Mesenchymal stem cell (in vitro differentiated cells and primary cell): ENCODE measurements around the gene LRTM2.

Source experiments
- DNase-seq: peaks from one replicate; pipeline ENCODE4 v3.0.0-alpha.2; 2013
- H2AFZ ChIP-seq: one replicate; pipeline ENCODE4 v1.6.1; 2013; ENCODE audit warnings: low read depth, mild to moderate bottlenecking, control low read depth, inconsistent platforms, low read length, moderate library complexity
- H2AK5ac ChIP-seq: 2 replicates; pipeline ENCODE4 v1.6.1; 2013; ENCODE audit warnings: low read length, moderate library complexity, mild to moderate bottlenecking, inconsistent platforms; ENCODE audit not compliant: severe bottlenecking
- H2BK120ac ChIP-seq: one replicate; pipeline ENCODE4 v1.6.1; 2013; ENCODE audit warnings: low read depth, mild to moderate bottlenecking, inconsistent platforms, low read length, moderate library complexity
- H2BK12ac ChIP-seq, 2 experiments: one replicate each; pipeline ENCODE4 v1.6.1; 2013; ENCODE audit warnings: inconsistent platforms in 2 of 2, low read length in 2 of 2, mild to moderate bottlenecking in 2 of 2, moderate library complexity in 2 of 2, control low read depth in 1 of 2
- H2BK15ac ChIP-seq: one replicate; pipeline ENCODE4 v1.6.1; 2013; ENCODE audit warnings: mild to moderate bottlenecking, low read depth, inconsistent platforms; ENCODE audit not compliant: poor library complexity, severe bottlenecking
- H2BK5ac ChIP-seq: 2 replicates; pipeline ENCODE4 v1.6.1; 2013; ENCODE audit warnings: low read depth, mild to moderate bottlenecking, low read length, control low read depth, inconsistent platforms; ENCODE audit not compliant: poor library complexity, severe bottlenecking
- H3K14ac ChIP-seq, 2 experiments: one replicate each; pipeline ENCODE4 v1.6.1; 2013; ENCODE audit warnings: inconsistent platforms in 2 of 2, low read length in 2 of 2, control low read depth in 1 of 2, mild to moderate bottlenecking in 1 of 2, moderate library complexity in 1 of 2
- H3K18ac ChIP-seq, 2 experiments: one replicate each; pipeline ENCODE4 v1.6.1; 2013; ENCODE audit warnings: inconsistent platforms in 2 of 2, low read length in 2 of 2, control low read depth in 1 of 2, low read depth in 1 of 2, mild to moderate bottlenecking in 1 of 2
- H3K23ac ChIP-seq, 2 experiments: one replicate each; pipeline ENCODE4 v1.6.1; 2013; ENCODE audit warnings: inconsistent platforms in 2 of 2, low read length in 2 of 2, mild to moderate bottlenecking in 2 of 2, moderate library complexity in 2 of 2, control low read depth in 1 of 2
- H3K27ac ChIP-seq: 2 replicates; pipeline ENCODE4 v1.5.1; 2013; ENCODE audit warnings: mild to moderate bottlenecking, moderate library complexity, low read length, control low read depth, inconsistent platforms; ENCODE audit not compliant: poor library complexity, severe bottlenecking
- H3K27me3 ChIP-seq, 2 experiments: 2 replicates each; pipeline versions ENCODE4 v1.6.1 to v1.7.0; 2013; ENCODE audit warnings: low read length in 2 of 2, mild to moderate bottlenecking in 2 of 2, moderate library complexity in 2 of 2, control low read depth in 1 of 2, inconsistent platforms in 1 of 2; ENCODE audit not compliant: control insufficient read depth in 1 of 2, insufficient read depth in 1 of 2
- H3K36me3 ChIP-seq, 2 experiments: 2 replicates each; pipeline versions ENCODE4 v1.6.1 to v1.7.0; 2013; ENCODE audit warnings: low read length in 2 of 2, control low read depth in 1 of 2, inconsistent platforms in 1 of 2, low read depth in 1 of 2, mild to moderate bottlenecking in 1 of 2; ENCODE audit not compliant: insufficient read depth in 2 of 2, control insufficient read depth in 1 of 2
- H3K4ac ChIP-seq, 2 experiments: one replicate each; pipeline ENCODE4 v1.6.1; 2013; ENCODE audit warnings: inconsistent platforms in 2 of 2, low read length in 2 of 2, mild to moderate bottlenecking in 2 of 2, moderate library complexity in 2 of 2, control low read depth in 1 of 2, low read depth in 1 of 2
- H3K4me1 ChIP-seq: 2 replicates; pipeline ENCODE4 v1.6.1; 2013; ENCODE audit warnings: low read depth, low read length, control low read depth; ENCODE audit not compliant: control insufficient read depth, insufficient read depth
- H3K4me2 ChIP-seq: 2 replicates; pipeline ENCODE4 v1.6.1; 2013; ENCODE audit warnings: low read length, mild to moderate bottlenecking, inconsistent platforms; ENCODE audit not compliant: poor library complexity, severe bottlenecking
- H3K4me3 ChIP-seq, 2 experiments: 2 replicates each; pipeline versions ENCODE4 v1.5.1 to v1.7.0; 2013; ENCODE audit warnings: low read length in 2 of 2, mild to moderate bottlenecking in 2 of 2, control low read depth in 1 of 2, low read depth in 1 of 2; ENCODE audit not compliant: insufficient read depth in 1 of 2
- H3K79me1 ChIP-seq: replicated peaks from 2 replicates; pipeline ENCODE4 v1.6.1; 2013; ENCODE audit warnings: mild to moderate bottlenecking, control low read depth, low read length, inconsistent platforms; ENCODE audit not compliant: poor library complexity, severe bottlenecking
- H3K9ac ChIP-seq: 2 replicates; pipeline ENCODE4 v1.7.0; 2013; ENCODE audit warnings: mild to moderate bottlenecking, low read length, moderate library complexity
- H3K9me3 ChIP-seq: 2 replicates; pipeline ENCODE4 v1.7.0; 2013; ENCODE audit warnings: mild to moderate bottlenecking, low read length; ENCODE audit not compliant: control insufficient read depth
- H4K8ac ChIP-seq: one replicate; pipeline ENCODE4 v1.6.1; 2013; ENCODE audit warnings: inconsistent platforms, mild to moderate bottlenecking, low read length, moderate library complexity
- H4K91ac ChIP-seq: one replicate; pipeline ENCODE4 v1.6.1; 2013; ENCODE audit warnings: mild to moderate bottlenecking, low read length, inconsistent platforms
- WGBS: methylation state at CpG from one replicate; pipeline ENCODE4 v1.1.7; 2013; ENCODE audit warnings: mixed read lengths; 5-methylcytosine and 5-hydroxymethylcytosine counted together

LRTM2 gene

GRCh38 chr12:1872448-1872847, 52.1 kb downstream of the LRTM2 start:
- Histone ChIP-seq H3K4me3 (no peak overlapping the region), H2BK5ac (no peak overlapping the region), H2AFZ (no peak overlapping the region), H4K91ac (no peak overlapping the region), H3K79me1 (no peaks in the 10 kb centered on the region), H3K36me3 (no peaks in the 10 kb centered on the region), H3K27me3 (peaks cover 28 to 74% of the 10 kb centered on the region in 2 experiments), H3K9me3 (peaks cover 31% of the 10 kb centered on the region), H4K8ac (no peak overlapping the region), H3K4me1 (peaks cover 1% of the 10 kb centered on the region), H3K14ac (no peak overlapping the region), H3K18ac (no peak overlapping the region), H3K27ac (no peak overlapping the region), H3K9ac (no peak overlapping the region), H3K23ac (no peak overlapping the region), H3K4me2 (no peak overlapping the region), H2BK12ac (no peak overlapping the region), H2BK15ac (no peak overlapping the region), H2BK120ac (no peak overlapping the region), H2AK5ac (no peak overlapping the region), H3K4ac (no peak overlapping the region)
- no peak for DNase-seq
- 82% methylated on average over 7 of the region's 7 CpGs for WGBS

DNA sequence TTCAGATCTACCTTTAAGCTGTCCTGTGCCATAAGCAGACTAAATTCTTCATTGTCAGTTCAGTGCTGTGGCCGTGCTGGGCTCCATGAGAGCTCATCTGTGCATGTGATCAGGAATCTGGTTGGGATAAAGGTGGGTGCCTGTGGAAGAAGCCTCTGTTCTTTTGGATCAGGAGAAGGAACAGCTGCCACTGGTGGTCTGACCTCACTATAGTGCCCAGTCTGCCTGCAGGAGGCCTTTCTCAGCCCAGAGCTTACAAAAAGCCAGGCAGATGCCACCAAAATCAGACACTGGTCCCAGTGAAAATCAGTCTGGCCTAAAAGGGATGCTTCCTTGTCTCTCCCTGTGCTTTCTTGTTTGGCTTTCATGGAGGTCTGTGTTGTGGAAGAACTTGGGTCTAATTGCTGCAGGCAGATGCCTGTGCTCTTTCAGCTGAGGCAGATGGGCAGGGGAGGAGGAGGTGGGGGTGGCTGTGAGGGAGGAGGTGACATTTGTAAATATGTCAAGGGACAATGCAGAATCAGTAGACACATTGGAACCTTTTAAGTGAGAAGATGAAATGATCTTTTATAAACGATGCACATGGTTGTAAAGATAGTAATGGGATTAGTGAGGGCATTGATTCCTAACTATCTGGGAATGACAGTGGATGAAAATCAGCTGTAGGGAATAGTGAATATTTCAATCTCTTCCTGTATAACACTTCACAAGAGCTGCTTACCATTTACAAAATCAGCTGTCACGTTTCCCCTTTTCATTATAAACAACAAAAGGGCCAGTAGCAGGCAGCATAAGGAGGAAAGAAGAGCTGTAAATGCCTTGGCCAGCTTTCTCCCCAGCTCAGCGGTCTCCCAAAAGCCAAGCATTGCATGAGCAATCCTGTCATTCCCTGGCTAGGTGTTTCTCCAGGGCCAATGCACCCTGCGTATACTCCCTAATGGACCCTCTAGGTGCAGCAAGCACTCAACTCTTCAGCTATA, 53.5 kb downstream of the LRTM2 start:
- Histone ChIP-seq H3K14ac (no peak overlapping the region), H3K18ac (no peak overlapping the region), H3K4me2 (no peak overlapping the region), H3K27ac (no peak overlapping the region), H2BK120ac (no peak overlapping the region), H3K4ac (no peak overlapping the region), H4K8ac (no peak overlapping the region), H2AK5ac (no peak overlapping the region), H2BK15ac (no peak overlapping the region), H2BK5ac (no peak overlapping the region), H3K36me3 (no peaks in the 10 kb centered on the region), H3K27me3 (peaks cover 28 to 75% of the 10 kb centered on the region in 2 experiments), H3K9me3 (peaks cover 20% of the 10 kb centered on the region), H3K9ac (no peak overlapping the region), H2AFZ (no peak overlapping the region), H3K79me1 (no peaks in the 10 kb centered on the region), H2BK12ac (no peak overlapping the region), H4K91ac (no peak overlapping the region), H3K4me1 (peaks cover 1% of the 10 kb centered on the region), H3K4me3 (no peak overlapping the region), H3K23ac (no peak overlapping the region)
- no peak for DNase-seq
- 68% methylated on average over 5 of the region's 5 CpGs for WGBS

- Histone ChIP-seq H3K18ac (no peak overlapping the region), H3K9me3 (peaks cover 7% of the 10 kb centered on the region), H2AK5ac (no peak overlapping the region), H3K4me1 (peaks cover 1% of the 10 kb centered on the region), H3K27me3 (peaks cover 24 to 80% of the 10 kb centered on the region in 2 experiments), H3K4me3 (no peak overlapping the region), H4K8ac (no peak overlapping the region), H3K9ac (no peak overlapping the region), H3K79me1 (no peaks in the 10 kb centered on the region), H2AFZ (no peak overlapping the region), H3K23ac (no peak overlapping the region), H3K36me3 (no peaks in the 10 kb centered on the region), H2BK15ac (no peak overlapping the region), H2BK12ac (no peak overlapping the region), H4K91ac (no peak overlapping the region), H3K4me2 (no peak overlapping the region), H3K4ac (no peak overlapping the region), H2BK5ac (no peak overlapping the region), H2BK120ac (no peak overlapping the region), H3K27ac (no peak overlapping the region), H3K14ac (no peak overlapping the region)
- DNase-seq, result no peak
- 93% methylated on average over 6 of the region's 6 CpGs for WGBS
Measured at GRCh38 chr12:1875608-1876007, 55.2 kb downstream of the LRTM2 start.

DNA sequence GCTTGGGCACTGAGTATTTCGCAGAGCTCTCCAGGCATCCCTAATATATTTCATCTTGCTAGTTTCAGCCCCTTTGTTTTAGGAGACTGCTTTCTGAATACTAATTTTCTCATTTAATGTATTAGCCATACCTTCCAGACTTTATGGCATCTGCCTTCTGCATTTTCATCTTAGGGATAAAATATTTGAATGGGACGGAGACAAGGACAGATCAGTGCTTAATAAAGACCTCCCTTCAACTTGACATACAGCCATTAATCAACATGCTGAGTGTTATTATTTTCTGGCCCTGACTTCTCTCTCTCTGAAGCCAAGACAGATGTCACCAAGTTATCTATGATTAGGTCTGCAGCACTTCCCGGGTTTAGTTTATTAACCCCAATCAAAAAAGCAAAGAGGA, 55.7 kb downstream of the LRTM2 start:
- 86% methylated on average over 1 of the region's 3 CpGs for WGBS
- H2BK15ac ChIP-seq, result no peak overlapping the region
- H3K14ac ChIP-seq, result no peak overlapping the region
- H2AFZ ChIP-seq, result no peak overlapping the region
- peaks cover 1% of the 10 kb centered on the region for H3K4me1 ChIP-seq
- H3K27ac ChIP-seq, result no peak overlapping the region
- no peak overlapping the region for H3K9ac ChIP-seq
- no peak overlapping the region for H4K91ac ChIP-seq
- DNase-seq, result no peak
- no peak overlapping the region for H2BK12ac ChIP-seq
- no peak overlapping the region for H2BK120ac ChIP-seq
- H3K18ac ChIP-seq, result no peak overlapping the region
- H4K8ac ChIP-seq, result no peak overlapping the region
- peaks cover 7% of the 10 kb centered on the region for H3K9me3 ChIP-seq
- peaks cover 24 to 85% of the 10 kb centered on the region in 2 experiments for H3K27me3 ChIP-seq
- H3K36me3 ChIP-seq, result no peaks in the 10 kb centered on the region
- H3K4me2 ChIP-seq, result no peak overlapping the region
- H3K23ac ChIP-seq, result no peak overlapping the region
- H3K4ac ChIP-seq, result no peak overlapping the region
- no peak overlapping the region for H2BK5ac ChIP-seq
- no peak overlapping the region for H3K4me3 ChIP-seq
- H3K79me1 ChIP-seq, result no peaks in the 10 kb centered on the region
- no peak overlapping the region for H2AK5ac ChIP-seq
